ENCODE data around the gene MRRF.

Gene MRRF

DNA sequence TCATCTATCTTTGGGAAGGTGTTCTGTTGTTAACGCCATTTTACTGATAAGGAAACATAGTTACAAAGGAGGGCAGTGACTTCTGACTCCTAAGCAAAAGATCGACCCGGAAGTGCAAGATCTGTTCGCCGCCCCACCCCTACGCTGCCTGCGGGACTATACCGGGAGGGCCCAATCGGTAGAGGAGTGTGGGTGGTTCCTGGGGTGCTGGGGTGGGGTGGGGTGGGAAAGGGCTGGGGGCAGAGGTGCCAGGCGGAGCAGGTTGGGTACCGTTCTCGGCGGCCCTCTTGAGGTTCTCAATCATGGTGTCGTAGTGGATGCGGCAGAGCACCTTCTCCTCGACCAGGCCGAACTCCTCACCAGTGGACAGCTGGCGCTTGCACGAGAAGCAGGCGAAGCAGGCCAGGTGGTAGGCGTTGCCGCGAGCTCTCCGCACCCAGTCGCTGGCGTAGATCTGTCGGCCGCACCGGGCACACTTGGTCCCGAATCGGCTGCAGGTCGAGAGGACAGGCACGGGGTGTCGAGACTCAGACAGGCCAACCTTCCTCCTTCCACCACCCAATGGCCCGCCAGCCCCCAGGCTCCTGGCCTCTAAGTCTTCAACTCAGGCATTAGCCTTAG, 47.8 kb upstream of the MRRF start:
- Histone ChIP-seq H3K27me3 (ENCODE audit: insufficient read depth, poor library complexity, severe bottlenecking) (peaks cover 69% of the 10 kb centered on the region), H3K4me3 (replicated peaks; ENCODE audit: insufficient read depth, low read length) (no peak overlapping the region), H3K27ac (replicated peaks) (no peak overlapping the region)
- TF ChIP-seq SPI1 (IDR thresholded peaks at IDR 0.05; ENCODE audit: borderline replicate concordance, low read depth): no peak
- no peak for TF ChIP-seq POLR2AphosphoS5 (IDR thresholded peaks at IDR 0.05; ENCODE audit: low read depth)
- no peak for DNase-seq (ENCODE audit: low read depth in 1 of 2, low spot score in 1 of 2)

DNA sequence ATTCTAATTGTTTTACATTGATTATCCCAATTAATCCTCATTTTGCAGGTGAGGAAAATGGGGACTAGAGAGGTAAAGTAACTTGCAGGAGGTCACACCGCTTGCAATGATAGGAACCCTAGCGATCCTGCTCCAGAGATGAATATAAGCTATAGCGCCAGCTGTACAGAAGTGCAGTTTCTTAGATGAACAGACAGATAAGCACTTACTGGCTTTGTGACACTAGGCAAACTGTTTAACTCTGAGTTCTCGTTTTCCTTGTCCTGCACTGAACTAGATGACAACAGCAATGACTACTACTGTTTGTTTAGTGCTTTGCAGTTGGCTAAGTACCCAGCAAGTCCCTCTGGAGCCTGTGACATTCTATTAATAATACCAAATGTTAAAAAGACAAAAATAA, 47.0 kb upstream of the MRRF start:
- Histone ChIP-seq H3K27ac (replicated peaks) (no peak overlapping the region), H3K4me3 (replicated peaks; ENCODE audit: insufficient read depth, low read length) (no peak overlapping the region), H3K27me3 (ENCODE audit: insufficient read depth, poor library complexity, severe bottlenecking) (peaks cover 68% of the 10 kb centered on the region)
- TF ChIP-seq POLR2AphosphoS5 (IDR thresholded peaks at IDR 0.05; ENCODE audit: low read depth): no peak
- TF ChIP-seq SPI1 (IDR thresholded peaks at IDR 0.05; ENCODE audit: borderline replicate concordance, low read depth): no peak
- TF ChIP-seq GABPA (IDR thresholded peaks at IDR 0.05; ENCODE audit: low read depth): no peak
- TF ChIP-seq, protein P1, sequence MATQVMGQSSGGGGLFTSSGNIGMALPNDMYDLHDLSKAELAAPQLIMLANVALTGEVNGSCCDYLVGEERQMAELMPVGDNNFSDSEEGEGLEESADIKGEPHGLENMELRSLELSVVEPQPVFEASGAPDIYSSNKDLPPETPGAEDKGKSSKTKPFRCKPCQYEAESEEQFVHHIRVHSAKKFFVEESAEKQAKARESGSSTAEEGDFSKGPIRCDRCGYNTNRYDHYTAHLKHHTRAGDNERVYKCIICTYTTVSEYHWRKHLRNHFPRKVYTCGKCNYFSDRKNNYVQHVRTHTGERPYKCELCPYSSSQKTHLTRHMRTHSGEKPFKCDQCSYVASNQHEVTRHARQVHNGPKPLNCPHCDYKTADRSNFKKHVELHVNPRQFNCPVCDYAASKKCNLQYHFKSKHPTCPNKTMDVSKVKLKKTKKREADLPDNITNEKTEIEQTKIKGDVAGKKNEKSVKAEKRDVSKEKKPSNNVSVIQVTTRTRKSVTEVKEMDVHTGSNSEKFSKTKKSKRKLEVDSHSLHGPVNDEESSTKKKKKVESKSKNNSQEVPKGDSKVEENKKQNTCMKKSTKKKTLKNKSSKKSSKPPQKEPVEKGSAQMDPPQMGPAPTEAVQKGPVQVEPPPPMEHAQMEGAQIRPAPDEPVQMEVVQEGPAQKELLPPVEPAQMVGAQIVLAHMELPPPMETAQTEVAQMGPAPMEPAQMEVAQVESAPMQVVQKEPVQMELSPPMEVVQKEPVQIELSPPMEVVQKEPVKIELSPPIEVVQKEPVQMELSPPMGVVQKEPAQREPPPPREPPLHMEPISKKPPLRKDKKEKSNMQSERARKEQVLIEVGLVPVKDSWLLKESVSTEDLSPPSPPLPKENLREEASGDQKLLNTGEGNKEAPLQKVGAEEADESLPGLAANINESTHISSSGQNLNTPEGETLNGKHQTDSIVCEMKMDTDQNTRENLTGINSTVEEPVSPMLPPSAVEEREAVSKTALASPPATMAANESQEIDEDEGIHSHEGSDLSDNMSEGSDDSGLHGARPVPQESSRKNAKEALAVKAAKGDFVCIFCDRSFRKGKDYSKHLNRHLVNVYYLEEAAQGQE (IDR thresholded peaks at IDR 0.05; ENCODE audit: insufficient replicate concordance, low read depth): no peak
- TF ChIP-seq, protein P2, sequence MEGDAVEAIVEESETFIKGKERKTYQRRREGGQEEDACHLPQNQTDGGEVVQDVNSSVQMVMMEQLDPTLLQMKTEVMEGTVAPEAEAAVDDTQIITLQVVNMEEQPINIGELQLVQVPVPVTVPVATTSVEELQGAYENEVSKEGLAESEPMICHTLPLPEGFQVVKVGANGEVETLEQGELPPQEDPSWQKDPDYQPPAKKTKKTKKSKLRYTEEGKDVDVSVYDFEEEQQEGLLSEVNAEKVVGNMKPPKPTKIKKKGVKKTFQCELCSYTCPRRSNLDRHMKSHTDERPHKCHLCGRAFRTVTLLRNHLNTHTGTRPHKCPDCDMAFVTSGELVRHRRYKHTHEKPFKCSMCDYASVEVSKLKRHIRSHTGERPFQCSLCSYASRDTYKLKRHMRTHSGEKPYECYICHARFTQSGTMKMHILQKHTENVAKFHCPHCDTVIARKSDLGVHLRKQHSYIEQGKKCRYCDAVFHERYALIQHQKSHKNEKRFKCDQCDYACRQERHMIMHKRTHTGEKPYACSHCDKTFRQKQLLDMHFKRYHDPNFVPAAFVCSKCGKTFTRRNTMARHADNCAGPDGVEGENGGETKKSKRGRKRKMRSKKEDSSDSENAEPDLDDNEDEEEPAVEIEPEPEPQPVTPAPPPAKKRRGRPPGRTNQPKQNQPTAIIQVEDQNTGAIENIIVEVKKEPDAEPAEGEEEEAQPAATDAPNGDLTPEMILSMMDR (IDR thresholded peaks at IDR 0.05; ENCODE audit: insufficient read depth, low read length): no peak
- no peak for DNase-seq (ENCODE audit: low read depth in 1 of 2, low spot score in 1 of 2)

DNA sequence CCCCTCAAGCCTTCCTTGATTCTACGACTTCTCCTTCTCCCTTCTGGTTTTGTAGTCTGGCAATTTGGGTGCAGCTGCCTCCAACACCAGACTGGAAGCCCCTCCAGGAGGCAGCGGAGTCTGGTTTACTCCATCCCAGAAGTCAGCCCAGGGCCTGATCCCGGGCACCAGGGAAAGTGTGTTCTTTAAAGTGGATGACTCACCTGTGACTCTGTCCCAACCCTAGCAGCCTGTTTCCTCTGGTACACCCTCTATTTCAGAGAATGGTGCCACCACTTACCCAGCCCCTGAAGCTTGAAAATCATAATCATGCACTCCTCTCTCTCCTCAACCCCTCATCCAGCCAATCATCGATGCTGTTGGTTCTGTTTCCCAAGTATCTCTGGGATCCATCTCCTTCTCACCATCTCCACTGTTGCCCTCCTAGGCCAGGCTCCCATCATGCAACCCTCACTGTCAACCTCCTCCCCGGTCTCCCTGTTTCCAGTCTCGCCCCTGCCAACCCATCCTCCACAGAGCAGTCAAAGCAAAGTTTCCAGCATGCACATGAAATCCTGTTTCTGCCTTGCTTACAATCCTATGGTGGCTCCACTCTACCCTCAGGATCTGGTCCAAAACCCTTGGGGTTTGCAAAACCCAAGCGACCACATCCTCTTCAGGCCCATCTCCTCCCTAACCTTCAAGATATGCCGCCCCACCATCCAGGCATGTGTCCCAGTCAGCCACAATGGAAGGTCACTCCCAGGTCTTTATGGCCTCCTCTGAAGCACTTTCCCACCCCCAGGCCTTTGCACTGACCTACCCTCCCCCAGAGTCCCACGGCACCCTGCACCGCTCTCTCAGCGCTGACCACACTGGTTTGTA, 46.4 kb upstream of the MRRF start:
- DNase-seq (ENCODE audit: low read depth in 1 of 2, low spot score in 1 of 2): no peak
- Histone ChIP-seq H3K27me3 (ENCODE audit: insufficient read depth, poor library complexity, severe bottlenecking) (peaks cover 61% of the 10 kb centered on the region), H3K27ac (replicated peaks) (no peak overlapping the region), H3K4me3 (replicated peaks; ENCODE audit: insufficient read depth, low read length) (no peak overlapping the region)
- TF ChIP-seq GABPA (IDR thresholded peaks at IDR 0.05; ENCODE audit: low read depth) (no peak), POLR2AphosphoS5 (IDR thresholded peaks at IDR 0.05; ENCODE audit: low read depth) (no peak), SPI1 (IDR thresholded peaks at IDR 0.05; ENCODE audit: borderline replicate concordance, low read depth) (no peak)
- TF ChIP-seq, protein P2 (IDR thresholded peaks at IDR 0.05; ENCODE audit: insufficient read depth, low read length): no peak
- TF ChIP-seq, protein P1 (IDR thresholded peaks at IDR 0.05; ENCODE audit: insufficient replicate concordance, low read depth): no peak
